WTC11 (cell line): ENCODE results near the gene INTS15.

Experiments
- CTCF ChIP-seq: fragments of 200-600 bp; IDR thresholded peaks from 2 replicates; pipeline ENCODE4 v1.8.0; 2022; ENCODE audit warnings: antibody characterized with exemption
- ZBTB21 ChIP-seq: sonication (generic); formaldehyde crosslinking; IDR thresholded peaks from 2 replicates; pipeline ENCODE4 v1.8.1; 2023; ENCODE audit warnings: mild to moderate bottlenecking, missing genetic modification reagents, borderline replicate concordance

- TF ChIP-seq ZBTB21 (CRISPR knock-in tag) (no peak), CTCF (no peak)
Observed at GRCh38 chr7:6600093-6600492, 10.3 kb downstream of the INTS15 start.
